ENCODE results near the gene GAB2. TPM values are rescaled to one million over a fixed set of nuclear protein-coding genes. Genes with fewer than 3 reads are reported as not detected.

The GAB2 gene
- polyA plus RNA-seq, 3 donors = 2.8 to 39.4 (median 4.4) TPM

DNA sequence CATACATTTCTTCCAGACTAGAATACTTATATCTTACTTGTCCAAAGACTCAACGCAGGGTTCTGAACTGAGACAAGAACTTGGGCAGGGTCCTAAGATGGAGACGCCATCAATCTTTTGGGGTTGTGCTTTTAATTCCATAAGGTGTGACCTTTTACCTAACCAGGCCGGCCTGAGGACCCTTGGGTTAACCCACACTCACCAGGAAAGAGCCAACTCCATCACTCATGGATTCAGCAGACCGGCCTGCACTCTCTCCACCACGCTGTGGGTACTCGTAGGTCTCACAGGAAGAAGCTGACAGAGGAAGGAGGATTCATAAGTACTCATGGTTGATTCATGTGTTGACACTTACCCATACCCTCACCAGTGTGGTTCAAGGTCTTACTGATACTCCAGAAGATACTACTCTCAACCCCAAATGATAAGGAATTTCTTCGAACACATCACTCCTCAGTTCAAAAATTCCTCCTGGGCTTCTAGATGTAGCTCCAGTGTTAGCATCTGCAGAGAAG, 192.7 kb downstream of the GAB2 start:
- intact Hi-C loops (cut with micrococcal nuclease) = loop anchor here (5.0 to 10.0 kb wide), 2 partner anchors 47 to 210 kb away; no protein-coding TSS in a partner anchor
- H3K27me3 ChIP-seq (ENCODE audit: control insufficient read depth in 2 of 2, insufficient read depth in 2 of 2, low read length in 2 of 2) = no peaks in the 10 kb centered on the region
- H3K4me3 Mint-ChIP-seq = no peak overlapping the region
- peaks cover 5 to 9% of the 10 kb centered on the region in 2 donors for H3K4me1 ChIP-seq (ENCODE audit: control insufficient read depth in 1 of 2, insufficient read depth in 2 of 2, low read length in 2 of 2)
- no peaks in the 10 kb centered on the region for H3K9me3 Mint-ChIP-seq
- peaks cover 0 to 3% (median 3%) of the 10 kb centered on the region in 3 donors for H3K27me3 Mint-ChIP-seq (ENCODE audit: low read depth in 3 of 3)
- peaks cover 16% of the 10 kb centered on the region for H3K79me2 ChIP-seq (ENCODE audit: insufficient read depth, low read length)
- peak overlapping the region in 3 of 7 donors; percentile 28 to 70 (median 47) for H3K27ac Mint-ChIP-seq
- WGBS (ENCODE audit: insufficient coverage) = 100% methylated on average over 3 of the region's 7 CpGs
- TF ChIP-seq, protein P1, sequence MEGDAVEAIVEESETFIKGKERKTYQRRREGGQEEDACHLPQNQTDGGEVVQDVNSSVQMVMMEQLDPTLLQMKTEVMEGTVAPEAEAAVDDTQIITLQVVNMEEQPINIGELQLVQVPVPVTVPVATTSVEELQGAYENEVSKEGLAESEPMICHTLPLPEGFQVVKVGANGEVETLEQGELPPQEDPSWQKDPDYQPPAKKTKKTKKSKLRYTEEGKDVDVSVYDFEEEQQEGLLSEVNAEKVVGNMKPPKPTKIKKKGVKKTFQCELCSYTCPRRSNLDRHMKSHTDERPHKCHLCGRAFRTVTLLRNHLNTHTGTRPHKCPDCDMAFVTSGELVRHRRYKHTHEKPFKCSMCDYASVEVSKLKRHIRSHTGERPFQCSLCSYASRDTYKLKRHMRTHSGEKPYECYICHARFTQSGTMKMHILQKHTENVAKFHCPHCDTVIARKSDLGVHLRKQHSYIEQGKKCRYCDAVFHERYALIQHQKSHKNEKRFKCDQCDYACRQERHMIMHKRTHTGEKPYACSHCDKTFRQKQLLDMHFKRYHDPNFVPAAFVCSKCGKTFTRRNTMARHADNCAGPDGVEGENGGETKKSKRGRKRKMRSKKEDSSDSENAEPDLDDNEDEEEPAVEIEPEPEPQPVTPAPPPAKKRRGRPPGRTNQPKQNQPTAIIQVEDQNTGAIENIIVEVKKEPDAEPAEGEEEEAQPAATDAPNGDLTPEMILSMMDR (IDR thresholded peaks at IDR 0.05) = no peak
- H2AFZ ChIP-seq (ENCODE audit: insufficient read depth, low read depth, low read length, poor library complexity, severe bottlenecking) = no peak overlapping the region
- H3K4me3 ChIP-seq (replicated peaks in 1 of 3; ENCODE audit: low read depth in 2 of 3, low read length in 3 of 3) = no peak overlapping the region
- H4K20me1 ChIP-seq (ENCODE audit: insufficient read depth, low read length) = peaks cover 70% of the 10 kb centered on the region
- H3K36me3 ChIP-seq (replicated peaks in 1 of 2; ENCODE audit: control insufficient read depth in 1 of 2, insufficient read depth in 2 of 2, low read length in 2 of 2) = peaks cover 70 to 76% of the 10 kb centered on the region in 2 donors
- peaks cover 21% of the 10 kb centered on the region for H3K4me1 Mint-ChIP-seq
- H3K4me2 ChIP-seq (replicated peaks; ENCODE audit: extremely low read depth, low read length, poor library complexity, severe bottlenecking) = no peak overlapping the region
- H3K9ac ChIP-seq (ENCODE audit: insufficient read depth, low read length, poor library complexity, severe bottlenecking) = no peak overlapping the region
- H3K36me3 Mint-ChIP-seq = peaks cover 75 to 77% of the 10 kb centered on the region in 2 donors
- peak overlapping the region in 1 of 2 donors; percentile 22 for H3K27ac ChIP-seq (ENCODE audit: low read depth in 1 of 2, low read length in 2 of 2)
- H3K9me3 ChIP-seq (replicated peaks in 1 of 2; ENCODE audit: control insufficient read depth in 1 of 2, insufficient read depth in 1 of 2, low read length in 2 of 2) = no peaks in the 10 kb centered on the region
- no peak for DNase-seq

DNA sequence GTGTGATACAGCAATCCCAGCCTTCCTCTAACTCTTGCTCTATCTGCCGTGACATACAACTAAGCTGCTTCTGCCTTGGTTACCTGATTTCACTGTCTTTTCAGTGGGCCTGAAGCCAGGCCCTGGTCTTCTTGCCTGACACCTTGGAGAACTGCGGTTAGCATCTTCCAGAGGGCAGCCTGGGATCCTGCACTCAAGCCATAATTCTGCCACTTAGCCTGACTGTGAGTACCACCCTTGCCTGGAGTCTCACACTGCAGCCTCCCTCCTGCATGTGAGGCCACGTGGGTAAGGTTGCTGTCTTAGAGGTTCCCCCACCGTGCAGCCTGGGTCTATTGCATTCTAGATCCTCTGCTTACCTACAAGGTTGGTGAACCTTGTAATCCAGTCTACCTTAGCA, 193.1 kb downstream of the GAB2 start:
- TF ChIP-seq, protein P1 (IDR thresholded peaks at IDR 0.05) = no peak
- no peak overlapping the region for H3K4me3 ChIP-seq (replicated peaks in 1 of 3; ENCODE audit: low read depth in 2 of 3, low read length in 3 of 3)
- H3K36me3 ChIP-seq (replicated peaks in 1 of 2; ENCODE audit: control insufficient read depth in 1 of 2, insufficient read depth in 2 of 2, low read length in 2 of 2) = peaks cover 75 to 80% of the 10 kb centered on the region in 2 donors
- no peak overlapping the region for H3K9ac ChIP-seq (ENCODE audit: insufficient read depth, low read length, poor library complexity, severe bottlenecking)
- peaks cover 72% of the 10 kb centered on the region for H4K20me1 ChIP-seq (ENCODE audit: insufficient read depth, low read length)
- Mint-ChIP-seq H3K27ac (peak overlapping the region in 4 of 7 donors; percentile 28 to 75 (median 58)), H3K36me3 (peaks cover 78 to 82% of the 10 kb centered on the region in 2 donors), H3K4me3 (no peak overlapping the region), H3K4me1 (peaks cover 17% of the 10 kb centered on the region), H3K27me3 (ENCODE audit: low read depth in 3 of 3) (peaks cover 0 to 5% (median 3%) of the 10 kb centered on the region in 3 donors), H3K9me3 (no peaks in the 10 kb centered on the region)
- H3K27me3 ChIP-seq (ENCODE audit: control insufficient read depth in 2 of 2, insufficient read depth in 2 of 2, low read length in 2 of 2) = no peaks in the 10 kb centered on the region
- no peaks in the 10 kb centered on the region for H3K9me3 ChIP-seq (replicated peaks in 1 of 2; ENCODE audit: control insufficient read depth in 1 of 2, insufficient read depth in 1 of 2, low read length in 2 of 2)
- H3K79me2 ChIP-seq (ENCODE audit: insufficient read depth, low read length) = peaks cover 16% of the 10 kb centered on the region
- WGBS (ENCODE audit: insufficient coverage) = 100% methylated on average over 2 of the region's 4 CpGs
- peaks cover 4 to 9% of the 10 kb centered on the region in 2 donors for H3K4me1 ChIP-seq (ENCODE audit: control insufficient read depth in 1 of 2, insufficient read depth in 2 of 2, low read length in 2 of 2)
- no peak overlapping the region for H2AFZ ChIP-seq (ENCODE audit: insufficient read depth, low read depth, low read length, poor library complexity, severe bottlenecking)
- H3K27ac ChIP-seq (ENCODE audit: low read depth in 1 of 2, low read length in 2 of 2) = peak overlapping the region in 1 of 2 donors; percentile 22
- DNase-seq = no peak
- intact Hi-C loops (cut with micrococcal nuclease) = loop anchor here in 1 of 2 donors (10.0 kb wide), 1 partner anchor 210 kb away; no protein-coding TSS in a partner anchor
- H3K4me2 ChIP-seq (replicated peaks; ENCODE audit: extremely low read depth, low read length, poor library complexity, severe bottlenecking) = no peak overlapping the region

Data from CD14-positive monocyte (primary cell).